ENCODE data around the gene LHFPL3.
"Not testable (repeated sequence)": the region's sequence is repeated elsewhere in the genome, so short reads cannot be mapped to it uniquely, and the experiment has no call there.

Gene LHFPL3

GRCh38 chr7:104548861-104549260 is 220.5 kb downstream of the LHFPL3 start:
- no peak for TF ChIP-seq CTCF (conservative IDR thresholded peaks at IDR 0.05; ENCODE audit: low read depth, low read length)
- no peak overlapping the region for H3K4me3 ChIP-seq (ENCODE audit: low read depth, low read length)
- no peak for DNase-seq (ENCODE audit: low read depth)

- DNase-seq (ENCODE audit: low read depth) = no peak
- no peak overlapping the region for H3K4me3 ChIP-seq (ENCODE audit: low read depth, low read length)
- TF ChIP-seq CTCF (conservative IDR thresholded peaks at IDR 0.05; ENCODE audit: low read depth, low read length) = no peak
These were observed 222.0 kb downstream of the LHFPL3 start for GRCh38 chr7:104550362-104550761.

GRCh38 chr7:104551226-104551625 is 222.8 kb downstream of the LHFPL3 start:
- no peak overlapping the region for H3K4me3 ChIP-seq (ENCODE audit: low read depth, low read length)
- no peak for DNase-seq (ENCODE audit: low read depth)
- TF ChIP-seq CTCF (conservative IDR thresholded peaks at IDR 0.05; ENCODE audit: low read depth, low read length) = no peak

DNA sequence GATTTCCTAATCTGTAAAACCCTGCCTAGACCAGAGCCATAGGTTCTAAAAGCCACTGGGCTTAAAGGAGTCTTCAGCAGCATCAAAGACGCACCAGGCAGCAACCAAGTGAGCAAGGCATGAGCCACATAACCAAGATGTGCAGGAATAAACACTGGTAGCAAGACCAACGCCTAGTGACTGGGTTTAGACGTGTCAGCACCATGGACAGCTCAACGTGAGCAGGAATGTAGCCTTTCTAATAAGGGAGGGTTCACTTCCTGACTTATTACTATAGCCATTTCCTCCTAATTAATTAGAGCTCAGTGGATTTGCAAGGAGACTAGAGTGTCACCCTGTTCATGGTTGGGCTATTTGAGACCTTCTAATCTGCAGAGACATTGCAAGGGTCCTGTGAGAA is 223.7 kb downstream of the LHFPL3 start:
- DNase-seq (ENCODE audit: low read depth) = peak; percentile 13
- no peak for TF ChIP-seq CTCF (conservative IDR thresholded peaks at IDR 0.05; ENCODE audit: low read depth, low read length)
- no peak overlapping the region for H3K4me3 ChIP-seq (ENCODE audit: low read depth, low read length)

GRCh38 chr7:104553074-104553473 is 224.7 kb downstream of the LHFPL3 start:
- peak; percentile 0 for DNase-seq (ENCODE audit: low read depth)
- no peak for TF ChIP-seq CTCF (conservative IDR thresholded peaks at IDR 0.05; ENCODE audit: low read depth, low read length)
- H3K4me3 ChIP-seq (ENCODE audit: low read depth, low read length) = no peak overlapping the region

DNA sequence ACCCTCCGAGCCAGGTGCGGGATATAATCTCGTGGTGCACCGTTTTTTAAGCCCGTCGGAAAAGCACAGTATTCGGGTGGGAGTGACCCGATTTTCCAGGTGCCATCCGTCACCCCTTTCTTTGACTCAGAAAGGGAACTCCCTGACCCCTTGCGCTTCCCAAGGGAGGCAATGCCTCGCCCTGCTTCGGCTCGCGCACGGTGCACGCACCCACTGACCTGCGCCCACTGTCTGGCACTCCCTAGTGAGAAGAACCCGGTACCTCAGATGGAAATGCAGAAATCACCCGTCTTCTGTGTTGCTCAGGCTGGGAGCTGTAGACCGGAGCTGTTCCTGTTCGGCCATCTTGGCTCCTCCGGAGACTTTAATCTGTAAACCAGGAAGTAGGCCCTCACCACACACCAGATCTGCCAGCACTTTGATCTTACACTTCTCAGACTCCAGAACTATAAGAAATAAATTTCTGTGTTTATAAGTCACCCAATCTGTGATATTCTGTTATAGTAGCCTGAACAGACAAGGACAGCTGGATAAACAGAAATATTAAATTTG is 235.0 kb downstream of the LHFPL3 start:
- H3K4me3 ChIP-seq (ENCODE audit: low read depth, low read length); DNase-seq (ENCODE audit: low read depth): not testable (repeated sequence)

GRCh38 chr7:104569751-104570150 is 241.3 kb downstream of the LHFPL3 start:
- DNase-seq (ENCODE audit: low read depth) = no peak
- no peak overlapping the region for H3K4me3 ChIP-seq (ENCODE audit: low read depth, low read length)
- no peak for TF ChIP-seq CTCF (conservative IDR thresholded peaks at IDR 0.05; ENCODE audit: low read depth, low read length)
